Sigmoid colon (tissue), 7 donors: ENCODE results near the gene PIK3R4. TPM values are rescaled to one million over a fixed set of nuclear protein-coding genes. Genes with fewer than 3 reads are reported as not detected.

Experiments used
- DNase-seq: peaks from one replicate; pipeline ENCODE4 v3.0.0-alpha.2; 2019
- H3K27ac ChIP-seq, 4 donors: fragments of 200-600 bp; sonication (generic); one replicate each; pipeline ENCODE4 v1.5.1; 2016 to 2019; ENCODE audit warnings: mild to moderate bottlenecking in 1 of 4
- H3K27me3 ChIP-seq, 3 donors: fragments of 200-600 bp; sonication (generic); one replicate each; pipeline ENCODE4 v1.5.1; 2019; ENCODE audit warnings: mild to moderate bottlenecking in 1 of 3
- H3K36me3 ChIP-seq, 4 donors: fragments of 200-600 bp; sonication (generic); one replicate each; pipeline ENCODE4 v1.5.1; 2016 to 2019
- H3K4me1 ChIP-seq, 4 donors: fragments of 200-600 bp; sonication (generic); one replicate each; pipeline ENCODE4 v1.5.1; 2017 to 2019
- H3K4me3 ChIP-seq, 4 donors: fragments of 200-600 bp; sonication (generic); one replicate each; pipeline ENCODE4 v1.5.1; 2017 to 2019; ENCODE audit warnings: mild to moderate bottlenecking in 2 of 4, moderate library complexity in 1 of 4
- H3K9me3 ChIP-seq, 4 donors: fragments of 200-600 bp in 3 of 4; sonication (generic) in 3 of 4; one replicate each; pipeline versions ENCODE4 v1.5.1 to v1.6.1; 2013 to 2019
- EP300 ChIP-seq, 4 donors: sonication (generic); formaldehyde crosslinking; IDR thresholded peaks; one replicate each; pipeline ENCODE4 v1.6.1; 2017; ENCODE audit warnings: antibody characterized with exemption in 4 of 4
- POLR2A ChIP-seq, 2 donors: fragments of 450-650 bp; IDR thresholded peaks; one replicate each; pipeline ENCODE4 v1.6.1; 2016; ENCODE audit warnings: antibody characterized with exemption in 2 of 2, mild to moderate bottlenecking in 2 of 2, moderate library complexity in 2 of 2
- POLR2AphosphoS5 ChIP-seq, 4 donors: sonication (generic); formaldehyde crosslinking; IDR thresholded peaks; one replicate each; pipeline ENCODE4 v1.6.1; 2017; ENCODE audit warnings: antibody characterized with exemption in 4 of 4
- WGBS, 2 donors: extraction: QIAGEN DNeasy Blood & Tissue Kit; methylation state at CpG; one replicate each; pipeline ENCODE4 v1.1.7; 2013; 5-methylcytosine and 5-hydroxymethylcytosine counted together
- intact Hi-C: fragments of 100-400 bp; cut with DNase I; formaldehyde crosslinking; loops from one replicate; pipeline ENCODE4 v1.15.1; 2023
- polyA plus RNA-seq, 3 donors: library from polyadenylated mRNA; stranded (reverse); fragments of 200-250 nt; gene quantifications; one replicate each; pipeline ENCODE4 v1.2.3, GENCODE V29; 2013
- total RNA-seq, 4 donors: library from RNA; depleted of rRNA; stranded (reverse); fragments of >200 nt; gene quantifications; one replicate each; pipeline ENCODE4 v1.1.0, GENCODE V29; 2016
- TF ChIP-seq, protein P1 (sequence below), 4 experiments: fragments of 450-650 bp in 3 of 4; fragments of 200-600 bp in 1 of 4; IDR thresholded peaks; one replicate each; pipeline ENCODE4 v1.5.1; 2016 to 2019; ENCODE audit warnings: antibody characterized with exemption in 4 of 4, mild to moderate bottlenecking in 3 of 4, moderate library complexity in 2 of 4
- donor health status: healthy with polysubstance abuse.
- donor health status: Bipolar disorder and iron deficiency.
- donor health status: healthy.

The PIK3R4 gene
- total and polyA plus RNA-seq, 7 donors, result 9.6 to 39.2 (median 25.8) TPM

GRCh38 chr3:130687327-130687726 is 59.3 kb downstream of the PIK3R4 start:
- H3K4me3 ChIP-seq, result no peak overlapping the region
- H3K27ac ChIP-seq, result no peak overlapping the region
- no peaks in the 10 kb centered on the region for H3K27me3 ChIP-seq
- no peak for DNase-seq
- no peaks in the 10 kb centered on the region for H3K9me3 ChIP-seq
- TF ChIP-seq EP300 (IDR thresholded peaks at IDR 0.05) (no peak), POLR2A (IDR thresholded peaks at IDR 0.05) (no peak), POLR2AphosphoS5 (IDR thresholded peaks at IDR 0.05) (no peak)
- TF ChIP-seq, protein P1, sequence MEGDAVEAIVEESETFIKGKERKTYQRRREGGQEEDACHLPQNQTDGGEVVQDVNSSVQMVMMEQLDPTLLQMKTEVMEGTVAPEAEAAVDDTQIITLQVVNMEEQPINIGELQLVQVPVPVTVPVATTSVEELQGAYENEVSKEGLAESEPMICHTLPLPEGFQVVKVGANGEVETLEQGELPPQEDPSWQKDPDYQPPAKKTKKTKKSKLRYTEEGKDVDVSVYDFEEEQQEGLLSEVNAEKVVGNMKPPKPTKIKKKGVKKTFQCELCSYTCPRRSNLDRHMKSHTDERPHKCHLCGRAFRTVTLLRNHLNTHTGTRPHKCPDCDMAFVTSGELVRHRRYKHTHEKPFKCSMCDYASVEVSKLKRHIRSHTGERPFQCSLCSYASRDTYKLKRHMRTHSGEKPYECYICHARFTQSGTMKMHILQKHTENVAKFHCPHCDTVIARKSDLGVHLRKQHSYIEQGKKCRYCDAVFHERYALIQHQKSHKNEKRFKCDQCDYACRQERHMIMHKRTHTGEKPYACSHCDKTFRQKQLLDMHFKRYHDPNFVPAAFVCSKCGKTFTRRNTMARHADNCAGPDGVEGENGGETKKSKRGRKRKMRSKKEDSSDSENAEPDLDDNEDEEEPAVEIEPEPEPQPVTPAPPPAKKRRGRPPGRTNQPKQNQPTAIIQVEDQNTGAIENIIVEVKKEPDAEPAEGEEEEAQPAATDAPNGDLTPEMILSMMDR (IDR thresholded peaks at IDR 0.05), result no peak
- H3K36me3 ChIP-seq, result peaks cover 10 to 73% (median 23%) of the 10 kb centered on the region in 4 donors
- intact Hi-C loops, result no loop called here
- no peaks in the 10 kb centered on the region for H3K4me1 ChIP-seq

GRCh38 chr3:130686833-130687232 is 59.8 kb downstream of the PIK3R4 start:
- Histone ChIP-seq H3K4me3 (no peak overlapping the region), H3K9me3 (no peaks in the 10 kb centered on the region), H3K27ac (no peak overlapping the region), H3K27me3 (no peaks in the 10 kb centered on the region), H3K36me3 (peaks cover 10 to 78% (median 25%) of the 10 kb centered on the region in 4 donors), H3K4me1 (no peaks in the 10 kb centered on the region)
- no peak for DNase-seq
- TF ChIP-seq EP300 (IDR thresholded peaks at IDR 0.05) (no peak), POLR2AphosphoS5 (IDR thresholded peaks at IDR 0.05) (no peak), POLR2A (IDR thresholded peaks at IDR 0.05) (no peak)
- TF ChIP-seq, protein P1 (IDR thresholded peaks at IDR 0.05), result no peak
- WGBS, 2 donors, result 91 to 92% methylated on average over 1 of the region's 1 CpG
- intact Hi-C loops, result no loop called here

DNA sequence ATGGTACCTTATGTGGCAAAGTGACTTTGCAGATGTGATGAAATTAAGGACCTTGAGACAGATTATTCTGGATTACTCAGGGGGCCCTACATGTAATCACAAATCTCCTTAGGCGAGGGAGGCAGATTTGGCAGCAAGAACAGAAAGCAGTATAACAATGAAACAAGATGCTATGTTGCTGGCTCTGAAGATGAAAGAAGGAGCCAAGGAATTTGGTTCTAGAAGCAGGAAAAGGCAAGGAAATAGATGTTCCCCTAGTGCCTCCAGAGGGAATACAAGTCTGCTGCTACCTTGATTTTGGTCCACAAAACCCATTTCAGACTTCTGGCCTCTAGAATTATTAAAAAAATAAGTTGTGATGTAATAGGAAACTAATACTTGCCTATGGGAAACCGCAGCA is 64.5 kb downstream of the PIK3R4 start:
- WGBS, 2 donors, result 88 to 97% methylated on average over 2 of the region's 2 CpGs
- Histone ChIP-seq H3K36me3 (peaks cover 20 to 90% (median 37%) of the 10 kb centered on the region in 4 donors), H3K27ac (no peak overlapping the region), H3K27me3 (no peaks in the 10 kb centered on the region), H3K4me3 (no peak overlapping the region), H3K9me3 (no peaks in the 10 kb centered on the region), H3K4me1 (no peaks in the 10 kb centered on the region)
- no peak for TF ChIP-seq POLR2A (IDR thresholded peaks at IDR 0.05)
- no peak for TF ChIP-seq POLR2AphosphoS5 (IDR thresholded peaks at IDR 0.05)
- no peak for TF ChIP-seq EP300 (IDR thresholded peaks at IDR 0.05)
- intact Hi-C loops, result no loop called here
- DNase-seq, result no peak

GRCh38 chr3:130679218-130679617 is 67.4 kb downstream of the PIK3R4 start:
- H3K4me1 ChIP-seq, result no peaks in the 10 kb centered on the region
- no peak for DNase-seq
- WGBS, 2 donors, result 91 to 92% methylated on average over 7 of the region's 7 CpGs
- intact Hi-C loops, result no loop called here
- H3K27ac ChIP-seq, result no peak overlapping the region
- H3K36me3 ChIP-seq, result peaks cover 15 to 93% (median 37%) of the 10 kb centered on the region in 4 donors
- H3K27me3 ChIP-seq, result no peaks in the 10 kb centered on the region
- TF ChIP-seq POLR2AphosphoS5 (IDR thresholded peaks at IDR 0.05), result no peak
- no peak for TF ChIP-seq EP300 (IDR thresholded peaks at IDR 0.05)
- TF ChIP-seq, protein P1 (IDR thresholded peaks at IDR 0.05), result no peak
- TF ChIP-seq POLR2A (IDR thresholded peaks at IDR 0.05), result no peak
- H3K4me3 ChIP-seq, result no peak overlapping the region
- H3K9me3 ChIP-seq, result no peaks in the 10 kb centered on the region

DNA sequence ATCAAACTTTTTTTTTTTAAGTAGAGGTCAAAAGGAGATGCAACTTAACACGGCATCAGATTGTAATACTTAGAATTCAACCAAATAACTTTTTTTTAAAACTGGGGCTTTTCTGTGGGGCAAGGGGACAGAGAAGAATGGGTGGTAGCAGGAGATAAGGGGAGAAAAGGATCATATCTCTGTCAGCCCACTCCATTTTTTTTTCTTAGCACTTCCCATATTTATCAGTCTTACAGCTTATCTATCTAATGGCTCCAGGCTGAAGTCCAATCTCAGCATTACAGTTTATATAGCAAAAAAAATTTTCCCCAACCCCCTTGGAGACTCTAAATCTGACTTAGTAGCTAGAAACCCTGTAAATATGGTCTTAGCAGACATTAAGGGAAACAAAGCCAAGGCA is 69.3 kb downstream of the PIK3R4 start:
- no peaks in the 10 kb centered on the region for H3K27me3 ChIP-seq
- H3K27ac ChIP-seq, result no peak overlapping the region
- no peak for TF ChIP-seq POLR2AphosphoS5 (IDR thresholded peaks at IDR 0.05)
- no peak for TF ChIP-seq EP300 (IDR thresholded peaks at IDR 0.05)
- TF ChIP-seq POLR2A (IDR thresholded peaks at IDR 0.05), result no peak
- TF ChIP-seq, protein P1 (IDR thresholded peaks at IDR 0.05), result no peak
- no peak overlapping the region for H3K4me3 ChIP-seq
- 89 to 90% methylated on average over 1 of the region's 1 CpG for WGBS, 2 donors
- intact Hi-C loops, result no loop called here
- H3K9me3 ChIP-seq, result no peaks in the 10 kb centered on the region
- peaks cover 0 to 85% (median 24%) of the 10 kb centered on the region in 4 donors for H3K36me3 ChIP-seq
- DNase-seq, result no peak
- no peaks in the 10 kb centered on the region for H3K4me1 ChIP-seq
